Nephron (organoid): ENCODE results near the gene LSP1.
"Not testable (repeated sequence)": the region's sequence is repeated elsewhere in the genome, so short reads cannot be mapped to it uniquely, and the experiment has no call there.

ENCODE experiments used
- H3K27ac Mint-ChIP-seq, 3 experiments: 2 replicates each; pipeline ENCODE4 v1.8.0; 2020; ENCODE audit warnings: mixed read lengths in 3 of 3, mild to moderate bottlenecking in 2 of 3, moderate library complexity in 1 of 3
- H3K27me3 Mint-ChIP-seq: 2 replicates; pipeline ENCODE4 v1.8.0; 2021; ENCODE audit warnings: low read depth, mild to moderate bottlenecking, moderate library complexity, mixed read lengths
- H3K36me3 Mint-ChIP-seq: 2 replicates; pipeline ENCODE4 v1.8.0; 2020; ENCODE audit warnings: low read depth, mixed read lengths
- H3K4me1 Mint-ChIP-seq: 2 replicates; pipeline ENCODE4 v1.8.0; 2020; ENCODE audit warnings: mixed read lengths
- H3K4me3 Mint-ChIP-seq, 3 experiments: 2 replicates each; pipeline ENCODE4 v1.8.0; 2020; ENCODE audit warnings: mild to moderate bottlenecking in 3 of 3, mixed read lengths in 3 of 3, moderate library complexity in 2 of 3
- H3K9me3 Mint-ChIP-seq: 2 replicates; pipeline ENCODE4 v1.8.0; 2020; ENCODE audit warnings: mixed read lengths
- CTCF ChIP-seq, 3 experiments: fragments of 200-600 bp; sonication (generic); IDR thresholded peaks; one replicate each; pipeline ENCODE4 v1.5.0; 2021; ENCODE audit warnings: antibody characterized with exemption in 3 of 3; ENCODE audit not compliant: unreplicated experiment in 3 of 3

The LSP1 gene

GRCh38 chr11:1812274-1812673, 40.6 kb upstream of the LSP1 start:
- Mint-ChIP-seq H3K4me1 (no peaks in the 10 kb centered on the region), H3K36me3 (no peaks in the 10 kb centered on the region), H3K27me3 (peaks cover 28% of the 10 kb centered on the region), H3K4me3 (no peak overlapping the region), H3K27ac (no peak overlapping the region), H3K9me3 (peaks cover 16% of the 10 kb centered on the region)
- TF ChIP-seq CTCF (IDR thresholded peaks at IDR 0.05; ENCODE audit: unreplicated experiment in 3 of 3), result no peak

- Mint-ChIP-seq H3K4me3 (no peak overlapping the region), H3K4me1 (no peaks in the 10 kb centered on the region), H3K27ac (no peak overlapping the region), H3K27me3 (peaks cover 24% of the 10 kb centered on the region), H3K9me3 (peaks cover 19% of the 10 kb centered on the region), H3K36me3 (no peaks in the 10 kb centered on the region)
- no peak for TF ChIP-seq CTCF (IDR thresholded peaks at IDR 0.05; ENCODE audit: unreplicated experiment in 3 of 3)
Measured at GRCh38 chr11:1812801-1813200, 40.1 kb upstream of the LSP1 start.

- Mint-ChIP-seq H3K9me3 (peaks cover 19% of the 10 kb centered on the region), H3K27me3 (peaks cover 19% of the 10 kb centered on the region)
- not testable (repeated sequence) for H3K36me3 Mint-ChIP-seq, H3K4me3 Mint-ChIP-seq, H3K27ac Mint-ChIP-seq, H3K4me1 Mint-ChIP-seq
Measured at GRCh38 chr11:1813356-1813755, 39.5 kb upstream of the LSP1 start.

- peaks cover 11% of the 10 kb centered on the region for H3K27me3 Mint-ChIP-seq
- peaks cover 22% of the 10 kb centered on the region for H3K9me3 Mint-ChIP-seq
- TF ChIP-seq CTCF (IDR thresholded peaks at IDR 0.05; ENCODE audit: unreplicated experiment in 3 of 3), result no peak
- no peaks in the 10 kb centered on the region for H3K4me1 Mint-ChIP-seq
- H3K36me3 Mint-ChIP-seq, result no peaks in the 10 kb centered on the region
- no peak overlapping the region for H3K4me3 Mint-ChIP-seq
- no peak overlapping the region for H3K27ac Mint-ChIP-seq
Measured at GRCh38 chr11:1814691-1815090, 38.2 kb upstream of the LSP1 start.

GRCh38 chr11:1815311-1815710, 37.6 kb upstream of the LSP1 start:
- peaks cover 11% of the 10 kb centered on the region for H3K27me3 Mint-ChIP-seq
- no peak overlapping the region for H3K27ac Mint-ChIP-seq
- peaks cover 5% of the 10 kb centered on the region for H3K4me1 Mint-ChIP-seq
- peaks cover 21% of the 10 kb centered on the region for H3K9me3 Mint-ChIP-seq
- no peak overlapping the region for H3K4me3 Mint-ChIP-seq
- no peak for TF ChIP-seq CTCF (IDR thresholded peaks at IDR 0.05; ENCODE audit: unreplicated experiment in 3 of 3)
- no peaks in the 10 kb centered on the region for H3K36me3 Mint-ChIP-seq

- Mint-ChIP-seq H3K27ac (no peak overlapping the region), H3K27me3 (peaks cover 8% of the 10 kb centered on the region), H3K9me3 (peaks cover 24% of the 10 kb centered on the region), H3K36me3 (no peaks in the 10 kb centered on the region), H3K4me3 (no peak overlapping the region), H3K4me1 (peaks cover 8% of the 10 kb centered on the region)
- no peak for TF ChIP-seq CTCF (IDR thresholded peaks at IDR 0.05; ENCODE audit: unreplicated experiment in 3 of 3)
Measured at GRCh38 chr11:1815751-1816150, 37.1 kb upstream of the LSP1 start.
